ENCODE measurements around the gene RGS12. TPM values are rescaled to one million over a fixed set of nuclear protein-coding genes. Genes with fewer than 3 reads are reported as not detected.
A peak's percentile ranks its signal among the peaks of the same experiment; 100 is the strongest.

Gene RGS12
- total RNA-seq, 4 donors from 2014 or later = 22.2 to 33.3 (median 28.5) TPM

- 89 to 97% methylated on average over 20 of the region's 20 CpGs for WGBS, 2 donors
- DNase-seq (ENCODE audit: low spot score in 2 of 2) = peak in 1 of 2 donors; percentile 3
- TF ChIP-seq CTCF (IDR thresholded peaks at IDR 0.05) (no peak), EP300 (IDR thresholded peaks at IDR 0.05) (no peak), POLR2A (IDR thresholded peaks at IDR 0.05) (no peak)
- Histone ChIP-seq H3K9me3 (no peaks in the 10 kb centered on the region), H3K4me3 (no peak overlapping the region), H3K27me3 (no peaks in the 10 kb centered on the region), H3K4me1 (peaks cover 0 to 56% (median 32%) of the 10 kb centered on the region in 4 donors), H3K27ac (no peak overlapping the region), H3K36me3 (no peaks in the 10 kb centered on the region)
Measured at GRCh38 chr4:3307060-3307459, 14.2 kb downstream of the RGS12 start.

- 77 to 85% methylated on average over 12 of the region's 12 CpGs for WGBS, 2 donors
- Histone ChIP-seq H3K9me3 (no peaks in the 10 kb centered on the region), H3K27me3 (no peaks in the 10 kb centered on the region), H3K36me3 (no peaks in the 10 kb centered on the region), H3K4me3 (no peak overlapping the region), H3K4me1 (peaks cover 0 to 52% (median 28%) of the 10 kb centered on the region in 4 donors), H3K27ac (no peak overlapping the region)
- peak in 1 of 2 donors; percentile 2 for DNase-seq (ENCODE audit: low spot score in 2 of 2)
- TF ChIP-seq CTCF (IDR thresholded peaks at IDR 0.05) = no peak
- TF ChIP-seq EP300 (IDR thresholded peaks at IDR 0.05) = no peak
- no peak for TF ChIP-seq POLR2A (IDR thresholded peaks at IDR 0.05)
Measured at GRCh38 chr4:3307486-3307885, 14.7 kb downstream of the RGS12 start.

DNA sequence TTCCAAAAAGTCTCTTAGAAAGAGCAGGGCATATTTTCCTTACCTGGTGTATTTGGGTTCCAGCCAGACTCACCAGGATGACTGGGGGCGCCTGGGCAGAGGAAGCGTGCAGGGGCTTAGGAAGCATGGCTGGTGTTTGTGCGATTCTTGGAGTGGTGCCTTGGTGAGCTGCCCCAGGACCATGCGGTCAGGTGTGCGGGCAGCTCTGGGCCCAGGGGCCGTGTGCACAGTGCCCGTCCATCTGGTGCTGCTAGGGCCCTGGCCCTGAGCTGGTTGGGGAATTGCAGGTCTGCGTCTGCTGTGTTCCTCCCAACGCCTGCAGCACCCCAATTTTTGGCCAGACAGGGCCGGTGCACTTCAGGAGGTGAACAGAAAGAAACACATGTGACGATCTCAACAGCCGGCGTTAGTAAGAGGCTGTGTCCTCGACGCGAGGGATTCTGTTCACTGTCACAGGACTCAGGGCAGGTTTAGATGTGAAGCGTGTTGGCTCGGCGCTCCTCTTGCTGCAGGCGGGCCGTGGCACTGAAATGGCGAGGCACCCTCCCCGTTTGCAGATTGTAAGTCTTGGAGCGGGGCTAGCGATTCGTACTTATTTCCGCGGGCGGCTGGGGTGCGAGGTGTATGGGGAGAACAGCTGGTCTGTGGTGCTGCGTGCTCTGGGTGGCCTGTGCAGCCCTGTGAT is 15.2 kb downstream of the RGS12 start:
- TF ChIP-seq EP300 (IDR thresholded peaks at IDR 0.05) = no peak
- TF ChIP-seq POLR2A (IDR thresholded peaks at IDR 0.05) = no peak
- no peak for TF ChIP-seq CTCF (IDR thresholded peaks at IDR 0.05)
- Histone ChIP-seq H3K36me3 (no peaks in the 10 kb centered on the region), H3K4me1 (peaks cover 0 to 47% (median 23%) of the 10 kb centered on the region in 4 donors), H3K27ac (no peak overlapping the region), H3K4me3 (no peak overlapping the region), H3K27me3 (no peaks in the 10 kb centered on the region), H3K9me3 (no peaks in the 10 kb centered on the region)
- no peak for DNase-seq (ENCODE audit: low spot score in 2 of 2)
- 87 to 93% methylated on average over 30 to 31 of the region's 31 CpGs for WGBS, 2 donors

- no peaks in the 10 kb centered on the region for H3K9me3 ChIP-seq
- H3K4me3 ChIP-seq = no peak overlapping the region
- H3K27me3 ChIP-seq = no peaks in the 10 kb centered on the region
- H3K4me1 ChIP-seq = peaks cover 0 to 40% (median 21%) of the 10 kb centered on the region in 4 donors
- H3K27ac ChIP-seq = no peak overlapping the region
- TF ChIP-seq EP300 (IDR thresholded peaks at IDR 0.05) (no peak), POLR2A (IDR thresholded peaks at IDR 0.05) (no peak), CTCF (IDR thresholded peaks at IDR 0.05) (no peak)
- DNase-seq (ENCODE audit: low spot score in 2 of 2) = no peak
- no peaks in the 10 kb centered on the region for H3K36me3 ChIP-seq
- 80 to 83% methylated on average over 14 of the region's 14 CpGs for WGBS, 2 donors
Measured at GRCh38 chr4:3308691-3309090, 15.9 kb downstream of the RGS12 start.

DNA sequence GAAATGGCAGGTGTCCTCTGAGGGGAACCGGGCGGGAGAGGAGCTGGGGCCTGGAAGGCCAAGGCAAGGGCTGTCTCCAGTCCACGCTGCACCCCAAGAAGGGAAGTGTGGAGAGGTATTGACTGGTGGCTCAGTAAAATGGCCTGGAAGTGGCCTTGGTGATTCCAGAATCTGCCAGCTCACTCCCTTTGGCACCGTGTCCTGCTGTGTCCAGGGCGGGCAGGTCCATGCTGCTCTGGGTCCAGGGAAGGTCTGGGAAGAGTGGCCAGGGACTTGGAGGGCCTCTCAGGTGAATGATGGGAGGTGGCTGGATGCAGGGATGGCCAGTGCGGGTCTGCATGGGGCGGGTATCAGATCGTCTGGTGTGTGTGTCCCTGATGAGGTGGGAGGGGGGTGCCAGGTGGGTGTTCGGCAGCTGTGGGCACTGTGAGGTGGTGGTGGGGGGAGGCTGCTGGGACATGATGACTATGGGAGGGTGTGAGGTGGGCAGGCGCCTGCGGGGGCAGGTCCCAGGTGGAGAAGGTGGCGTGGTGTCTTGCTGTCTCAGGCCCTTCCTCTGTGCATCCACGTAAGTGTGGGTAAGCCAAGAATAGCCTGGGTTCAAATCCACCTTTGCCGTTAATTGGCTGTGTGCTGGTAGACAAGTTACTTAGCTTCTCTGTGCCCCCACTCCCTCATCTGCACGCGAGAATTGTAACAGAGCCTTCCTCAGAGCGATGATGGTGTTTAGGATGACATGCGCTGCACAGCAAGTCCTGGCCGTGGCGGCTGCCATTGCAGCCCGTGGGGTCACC is 17.7 kb downstream of the RGS12 start:
- DNase-seq (ENCODE audit: low spot score in 2 of 2) = no peak
- TF ChIP-seq POLR2A (IDR thresholded peaks at IDR 0.05) (no peak), EP300 (IDR thresholded peaks at IDR 0.05) (no peak), CTCF (IDR thresholded peaks at IDR 0.05) (no peak)
- no peak overlapping the region for H3K4me3 ChIP-seq
- H3K27ac ChIP-seq = no peak overlapping the region
- no peaks in the 10 kb centered on the region for H3K9me3 ChIP-seq
- no peaks in the 10 kb centered on the region for H3K27me3 ChIP-seq
- WGBS, 2 donors = 86 to 87% methylated on average over 19 to 21 of the region's 21 CpGs
- H3K36me3 ChIP-seq = peaks cover 0 to 5% (median 0%) of the 10 kb centered on the region in 3 donors
- peaks cover 0 to 22% (median 12%) of the 10 kb centered on the region in 4 donors for H3K4me1 ChIP-seq

Measured in tibial nerve (tissue), 4 donors.